Measurements from ENCODE around the gene ABHD6. TPM values are rescaled to one million over a fixed set of nuclear protein-coding genes. Genes with fewer than 3 reads are reported as not detected.

The ABHD6 gene
- total RNA-seq, 1 donor from 2014 or later: 7.4 TPM

- Mint-ChIP-seq H3K4me1 (ENCODE audit: unreplicated experiment) (peaks cover 27% of the 10 kb centered on the region), H3K27me3 (ENCODE audit: unreplicated experiment) (peaks cover 1% of the 10 kb centered on the region), H3K27ac (ENCODE audit: unreplicated experiment) (peak overlapping the region; percentile 100), H3K4me3 (ENCODE audit: unreplicated experiment) (peak overlapping the region; percentile 97), H3K36me3 (ENCODE audit: unreplicated experiment) (peaks cover 14% of the 10 kb centered on the region), H3K9me3 (ENCODE audit: unreplicated experiment) (no peaks in the 10 kb centered on the region)
- no peak for DNase-seq (ENCODE audit: extremely low spot score, unreplicated experiment)
- TF ChIP-seq CTCF (IDR thresholded peaks at IDR 0.05): peak; percentile 67
These were observed 70.1 kb downstream of the ABHD6 start for GRCh38 chr3:58307639-58308215.

- peaks cover 19% of the 10 kb centered on the region for H3K36me3 Mint-ChIP-seq (ENCODE audit: unreplicated experiment)
- H3K4me3 Mint-ChIP-seq (ENCODE audit: unreplicated experiment): peak overlapping the region; percentile 6
- H3K4me1 Mint-ChIP-seq (ENCODE audit: unreplicated experiment): peaks cover 27% of the 10 kb centered on the region
- H3K27me3 Mint-ChIP-seq (ENCODE audit: unreplicated experiment): no peaks in the 10 kb centered on the region
- no peak for TF ChIP-seq CTCF (IDR thresholded peaks at IDR 0.05)
- DNase-seq (ENCODE audit: extremely low spot score, unreplicated experiment): no peak
- no peaks in the 10 kb centered on the region for H3K9me3 Mint-ChIP-seq (ENCODE audit: unreplicated experiment)
- no peak overlapping the region for H3K27ac Mint-ChIP-seq (ENCODE audit: unreplicated experiment)
These were observed 71.1 kb downstream of the ABHD6 start for GRCh38 chr3:58308728-58309127.

GRCh38 chr3:58317811-58318210, 80.2 kb downstream of the ABHD6 start:
- no peaks in the 10 kb centered on the region for H3K9me3 Mint-ChIP-seq (ENCODE audit: unreplicated experiment)
- H3K36me3 Mint-ChIP-seq (ENCODE audit: unreplicated experiment): peaks cover 40% of the 10 kb centered on the region
- no peak for TF ChIP-seq CTCF (IDR thresholded peaks at IDR 0.05)
- no peaks in the 10 kb centered on the region for H3K27me3 Mint-ChIP-seq (ENCODE audit: unreplicated experiment)
- H3K4me3 Mint-ChIP-seq (ENCODE audit: unreplicated experiment): no peak overlapping the region
- no peak for DNase-seq (ENCODE audit: extremely low spot score, unreplicated experiment)
- no peaks in the 10 kb centered on the region for H3K4me1 Mint-ChIP-seq (ENCODE audit: unreplicated experiment)
- no peak overlapping the region for H3K27ac Mint-ChIP-seq (ENCODE audit: unreplicated experiment)

- peaks cover 23% of the 10 kb centered on the region for H3K4me1 Mint-ChIP-seq (ENCODE audit: unreplicated experiment)
- H3K36me3 Mint-ChIP-seq (ENCODE audit: unreplicated experiment): peaks cover 20% of the 10 kb centered on the region
- DNase-seq (ENCODE audit: extremely low spot score, unreplicated experiment): no peak
- no peaks in the 10 kb centered on the region for H3K27me3 Mint-ChIP-seq (ENCODE audit: unreplicated experiment)
- no peak for TF ChIP-seq CTCF (IDR thresholded peaks at IDR 0.05)
- H3K9me3 Mint-ChIP-seq (ENCODE audit: unreplicated experiment): no peaks in the 10 kb centered on the region
- no peak overlapping the region for H3K27ac Mint-ChIP-seq (ENCODE audit: unreplicated experiment)
- no peak overlapping the region for H3K4me3 Mint-ChIP-seq (ENCODE audit: unreplicated experiment)
These were observed 84.2 kb downstream of the ABHD6 start for GRCh38 chr3:58321791-58322190.

- Mint-ChIP-seq H3K27ac (ENCODE audit: unreplicated experiment) (no peak overlapping the region), H3K4me1 (ENCODE audit: unreplicated experiment) (peaks cover 23% of the 10 kb centered on the region), H3K9me3 (ENCODE audit: unreplicated experiment) (no peaks in the 10 kb centered on the region), H3K27me3 (ENCODE audit: unreplicated experiment) (no peaks in the 10 kb centered on the region), H3K4me3 (ENCODE audit: unreplicated experiment) (no peak overlapping the region), H3K36me3 (ENCODE audit: unreplicated experiment) (peaks cover 12% of the 10 kb centered on the region)
- no peak for DNase-seq (ENCODE audit: extremely low spot score, unreplicated experiment)
- no peak for TF ChIP-seq CTCF (IDR thresholded peaks at IDR 0.05)
These were observed 85.2 kb downstream of the ABHD6 start for GRCh38 chr3:58322793-58323192.
